OCI-LY3 (cell line): ENCODE measurements around the gene LSP1.

ENCODE experiments used
- CTCF ChIP-seq: fragments of 200-600, 300-600 bp; sonication (generic); IDR thresholded peaks from 2 replicates; pipeline ENCODE4 v1.5.1; 2014; ENCODE audit warnings: antibody characterized with exemption, low read length, low read depth
- EZH2phosphoT487 ChIP-seq: fragments of 200-600 bp; shearing (Covaris generic); IDR thresholded peaks from 2 replicates; pipeline ENCODE4 v1.6.1; 2018; ENCODE audit warnings: antibody characterized with exemption, mixed run types, low read depth

- TF ChIP-seq CTCF (no peak), EZH2phosphoT487 (no peak)
Measured at GRCh38 chr11:1864231-1864630, 11.3 kb downstream of the LSP1 start.
